ENCODE data around the gene KNCN.

KNCN gene

GRCh38 chr1:46525253-46525983, 26.0 kb downstream of the KNCN start (continued):
- TF ChIP-seq ZNF146 (tag by site-specific recombination; IDR thresholded peaks at IDR 0.05) (no peak), ZNF121 (tag by site-specific recombination; IDR thresholded peaks at IDR 0.05) (no peak), ZNF114 (tag by site-specific recombination; IDR thresholded peaks at IDR 0.05) (no peak), ZNF175 (tag by site-specific recombination; IDR thresholded peaks at IDR 0.05) (no peak), ZIC2 (tag by site-specific recombination; IDR thresholded peaks at IDR 0.05) (peak; percentile 91), ZNF701 (tag by site-specific recombination; IDR thresholded peaks at IDR 0.05) (no peak), ZBTB44 (tag by site-specific recombination; IDR thresholded peaks at IDR 0.05) (peak; percentile 17; the same call in 1 of the 2 replicates), PATZ1 (tag by site-specific recombination; IDR thresholded peaks at IDR 0.05) (0 out of 2 replicates have a peak, but pooled peaks have one; percentile 21), ZNF132 (tag by site-specific recombination; IDR thresholded peaks at IDR 0.05; ENCODE audit: borderline replicate concordance) (no peak), ZNF707 (tag by site-specific recombination; IDR thresholded peaks at IDR 0.05) (no peak)

DNA sequence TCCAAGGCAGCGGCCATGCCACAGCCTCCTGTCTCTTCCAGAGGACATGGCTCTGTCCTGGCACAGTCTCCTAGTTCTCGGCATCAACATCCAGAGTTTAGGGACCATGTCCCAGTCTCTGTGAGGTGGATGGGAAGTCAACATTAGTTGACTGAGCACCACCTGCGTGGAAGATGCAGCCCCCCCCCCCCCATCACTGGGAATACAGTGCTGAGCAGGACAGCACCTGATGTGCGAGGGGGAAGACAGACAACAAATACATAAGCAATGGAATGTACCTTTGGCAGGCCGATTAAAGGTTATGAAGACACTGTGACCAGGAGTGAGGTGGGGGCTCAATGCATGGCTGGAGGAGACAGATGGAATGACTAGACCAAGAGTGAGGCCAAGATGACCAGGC, 26.6 kb downstream of the KNCN start:
- Histone ChIP-seq H3K9me3 (ENCODE audit: control insufficient read depth, insufficient read depth, low read depth, low read length) (no peaks in the 10 kb centered on the region), H3K4me1 (ENCODE audit: control insufficient read depth, insufficient read depth, low read length) (peaks cover 5% of the 10 kb centered on the region; the same call in 1 of the 2 replicates), H3K36me3 (ENCODE audit: control insufficient read depth in 2 of 2, insufficient read depth in 1 of 2, low read length in 2 of 2) (no peaks in the 10 kb centered on the region), H3K4me3 (ENCODE audit: low read depth, low read length) (no peak overlapping the region), H3K27ac (ENCODE audit: extremely low read depth, low read depth, low read length) (no peak overlapping the region)
- ChIA-PET POLR2A (no interaction called here), CTCF (interaction anchor here (1.0 to 4.3 kb wide), 3 partner anchors 23 to 44 kb away, joined by 4 to 19 read pairs (median 9); no protein-coding TSS in a partner anchor)
- TF ChIP-seq ZNF302 (tag by site-specific recombination; IDR thresholded peaks at IDR 0.05; ENCODE audit: low read depth) (no peak), ZNF214 (tag by site-specific recombination; IDR thresholded peaks at IDR 0.05; ENCODE audit: borderline replicate concordance) (no peak), WT1 (tag by site-specific recombination; IDR thresholded peaks at IDR 0.05) (no peak), ZBTB7A (tag by site-specific recombination; IDR thresholded peaks at IDR 0.05; ENCODE audit: low read depth) (no peak), ZNF621 (tag by site-specific recombination; IDR thresholded peaks at IDR 0.05) (no peak), ZNF114 (tag by site-specific recombination; IDR thresholded peaks at IDR 0.05) (no peak), ZNF121 (tag by site-specific recombination; IDR thresholded peaks at IDR 0.05) (no peak), ZNF645 (tag by site-specific recombination; IDR thresholded peaks at IDR 0.05) (no peak), ZBTB6 (tag by site-specific recombination; IDR thresholded peaks at IDR 0.05) (no peak), ZBTB48 (tag by site-specific recombination; IDR thresholded peaks at IDR 0.05) (no peak)
- TF ChIP-seq, protein P1, sequence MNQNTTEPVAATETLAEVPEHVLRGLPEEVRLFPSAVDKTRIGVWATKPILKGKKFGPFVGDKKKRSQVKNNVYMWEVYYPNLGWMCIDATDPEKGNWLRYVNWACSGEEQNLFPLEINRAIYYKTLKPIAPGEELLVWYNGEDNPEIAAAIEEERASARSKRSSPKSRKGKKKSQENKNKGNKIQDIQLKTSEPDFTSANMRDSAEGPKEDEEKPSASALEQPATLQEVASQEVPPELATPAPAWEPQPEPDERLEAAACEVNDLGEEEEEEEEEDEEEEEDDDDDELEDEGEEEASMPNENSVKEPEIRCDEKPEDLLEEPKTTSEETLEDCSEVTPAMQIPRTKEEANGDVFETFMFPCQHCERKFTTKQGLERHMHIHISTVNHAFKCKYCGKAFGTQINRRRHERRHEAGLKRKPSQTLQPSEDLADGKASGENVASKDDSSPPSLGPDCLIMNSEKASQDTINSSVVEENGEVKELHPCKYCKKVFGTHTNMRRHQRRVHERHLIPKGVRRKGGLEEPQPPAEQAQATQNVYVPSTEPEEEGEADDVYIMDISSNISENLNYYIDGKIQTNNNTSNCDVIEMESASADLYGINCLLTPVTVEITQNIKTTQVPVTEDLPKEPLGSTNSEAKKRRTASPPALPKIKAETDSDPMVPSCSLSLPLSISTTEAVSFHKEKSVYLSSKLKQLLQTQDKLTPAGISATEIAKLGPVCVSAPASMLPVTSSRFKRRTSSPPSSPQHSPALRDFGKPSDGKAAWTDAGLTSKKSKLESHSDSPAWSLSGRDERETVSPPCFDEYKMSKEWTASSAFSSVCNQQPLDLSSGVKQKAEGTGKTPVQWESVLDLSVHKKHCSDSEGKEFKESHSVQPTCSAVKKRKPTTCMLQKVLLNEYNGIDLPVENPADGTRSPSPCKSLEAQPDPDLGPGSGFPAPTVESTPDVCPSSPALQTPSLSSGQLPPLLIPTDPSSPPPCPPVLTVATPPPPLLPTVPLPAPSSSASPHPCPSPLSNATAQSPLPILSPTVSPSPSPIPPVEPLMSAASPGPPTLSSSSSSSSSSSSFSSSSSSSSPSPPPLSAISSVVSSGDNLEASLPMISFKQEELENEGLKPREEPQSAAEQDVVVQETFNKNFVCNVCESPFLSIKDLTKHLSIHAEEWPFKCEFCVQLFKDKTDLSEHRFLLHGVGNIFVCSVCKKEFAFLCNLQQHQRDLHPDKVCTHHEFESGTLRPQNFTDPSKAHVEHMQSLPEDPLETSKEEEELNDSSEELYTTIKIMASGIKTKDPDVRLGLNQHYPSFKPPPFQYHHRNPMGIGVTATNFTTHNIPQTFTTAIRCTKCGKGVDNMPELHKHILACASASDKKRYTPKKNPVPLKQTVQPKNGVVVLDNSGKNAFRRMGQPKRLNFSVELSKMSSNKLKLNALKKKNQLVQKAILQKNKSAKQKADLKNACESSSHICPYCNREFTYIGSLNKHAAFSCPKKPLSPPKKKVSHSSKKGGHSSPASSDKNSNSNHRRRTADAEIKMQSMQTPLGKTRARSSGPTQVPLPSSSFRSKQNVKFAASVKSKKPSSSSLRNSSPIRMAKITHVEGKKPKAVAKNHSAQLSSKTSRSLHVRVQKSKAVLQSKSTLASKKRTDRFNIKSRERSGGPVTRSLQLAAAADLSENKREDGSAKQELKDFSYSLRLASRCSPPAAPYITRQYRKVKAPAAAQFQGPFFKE (tag by site-specific recombination; IDR thresholded peaks at IDR 0.05; ENCODE audit: borderline replicate concordance): no peak

Data from HEK293 (cell line).